ENCODE results near the gene FGFR1OP2. TPM values are rescaled to one million over a fixed set of nuclear protein-coding genes. Genes with fewer than 3 reads are reported as not detected.
A peak's percentile ranks its signal among the peaks of the same experiment; 100 is the strongest.

The FGFR1OP2 gene
- total and polyA plus RNA-seq, 5 donors from 2014 or later, result 64.0 to 128 (median 120) TPM

DNA sequence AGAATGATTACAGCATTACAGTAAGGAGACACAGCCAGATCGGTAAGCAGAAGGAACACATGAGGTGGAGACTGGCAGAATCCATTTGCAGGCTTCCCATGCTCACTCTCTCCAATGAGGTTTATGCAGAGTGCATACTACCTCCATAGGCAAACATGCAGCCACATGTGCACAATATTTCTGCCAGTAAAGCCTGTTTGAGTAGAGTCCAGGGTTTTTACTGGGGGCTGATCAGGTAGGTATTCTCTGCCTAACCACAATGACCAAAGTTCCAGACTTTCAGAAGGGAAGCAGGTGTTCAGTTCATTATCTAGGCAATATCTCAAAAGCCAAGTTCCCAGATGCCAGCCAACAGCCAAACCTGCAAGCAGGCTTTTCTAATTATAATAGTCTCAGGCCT is 31.6 kb upstream of the FGFR1OP2 start:
- H3K4me3 ChIP-seq (ENCODE audit: low read depth, low read length), result no peak overlapping the region
- Mint-ChIP-seq H3K36me3 (peaks cover 55% of the 10 kb centered on the region), H3K27me3 (no peaks in the 10 kb centered on the region), H3K9me3 (peaks cover 0 to 6% (median 2%) of the 10 kb centered on the region in 7 donors), H3K4me1 (peaks cover 7 to 23% (median 18%) of the 10 kb centered on the region in 4 donors), H3K27ac (peak overlapping the region in 2 of 3 donors; percentile 27 to 31), H3K4me3 (no peak overlapping the region)
- peaks cover 50% of the 10 kb centered on the region for H3K36me3 ChIP-seq (ENCODE audit: control insufficient read depth, insufficient read depth, low read length)
- no peaks in the 10 kb centered on the region for H3K9me3 ChIP-seq (ENCODE audit: control insufficient read depth in 2 of 2, low read length in 2 of 2)
- DNase-seq, result no peak
- H3K27me3 ChIP-seq (ENCODE audit: control insufficient read depth, insufficient read depth, low read length), result no peaks in the 10 kb centered on the region
- peak overlapping the region; percentile 1 for H3K27ac ChIP-seq (ENCODE audit: insufficient read depth, low read length, poor library complexity, severe bottlenecking)
- no peaks in the 10 kb centered on the region for H3K4me1 ChIP-seq (ENCODE audit: control insufficient read depth, insufficient read depth, low read length, poor library complexity, severe bottlenecking)
- ATAC-seq (ENCODE audit: low read depth in 2 of 2), result no peak

DNA sequence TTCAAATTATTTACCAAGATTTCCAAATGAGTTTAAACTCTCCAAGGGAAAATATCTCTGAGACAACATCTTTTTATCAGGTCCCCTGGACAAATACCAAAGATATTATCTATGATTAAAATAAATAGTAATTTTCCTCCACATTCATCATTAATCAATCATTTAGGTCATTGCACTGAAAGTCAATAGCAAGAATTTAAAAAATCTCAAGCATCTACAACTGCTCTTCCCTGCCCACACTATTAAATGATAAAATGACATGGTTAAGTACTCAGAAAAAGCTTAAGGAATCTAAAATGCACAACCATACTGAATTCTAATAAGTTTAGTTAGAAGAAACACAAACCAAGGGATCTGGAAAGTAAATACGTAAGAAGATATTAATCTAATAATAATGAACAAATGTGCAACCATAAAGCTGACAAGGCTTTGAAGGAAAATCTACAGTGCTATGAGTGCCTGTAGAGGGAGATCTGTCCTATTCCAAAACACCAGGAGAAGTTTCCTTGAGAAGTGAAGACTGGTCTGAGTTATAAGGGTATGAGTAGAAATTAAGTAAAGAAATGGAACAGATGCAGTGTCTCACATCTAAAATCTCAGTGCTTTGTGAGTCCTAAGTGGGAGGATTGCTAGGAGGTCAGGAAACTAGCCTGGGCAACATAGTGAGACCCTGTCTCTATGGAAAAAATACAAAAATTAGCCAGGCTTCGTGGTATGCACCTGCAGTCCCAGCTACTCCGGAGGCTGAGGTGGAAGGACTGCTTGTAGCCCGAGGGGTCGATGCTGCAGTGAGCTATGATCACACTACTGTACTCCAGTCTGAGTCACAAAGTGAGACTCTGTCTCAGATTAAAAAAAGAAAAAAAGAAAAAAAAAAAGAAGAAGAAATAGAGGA is 19.7 kb upstream of the FGFR1OP2 start:
- ATAC-seq (ENCODE audit: low read depth in 2 of 2), result no peak
- H3K36me3 Mint-ChIP-seq, result peaks cover 47% of the 10 kb centered on the region
- H3K27me3 ChIP-seq (ENCODE audit: control insufficient read depth, insufficient read depth, low read length), result no peaks in the 10 kb centered on the region
- peaks cover under 1 to 23% (median 6%) of the 10 kb centered on the region in 4 donors for H3K4me1 Mint-ChIP-seq
- no peak for DNase-seq
- H3K4me3 ChIP-seq (ENCODE audit: low read depth, low read length), result no peak overlapping the region
- no peaks in the 10 kb centered on the region for H3K9me3 ChIP-seq (ENCODE audit: control insufficient read depth in 2 of 2, low read length in 2 of 2)
- H3K27me3 Mint-ChIP-seq, result no peaks in the 10 kb centered on the region
- H3K36me3 ChIP-seq (ENCODE audit: control insufficient read depth, insufficient read depth, low read length), result peaks cover 61% of the 10 kb centered on the region
- H3K27ac ChIP-seq (ENCODE audit: insufficient read depth, low read length, poor library complexity, severe bottlenecking), result no peak overlapping the region
- no peaks in the 10 kb centered on the region for H3K4me1 ChIP-seq (ENCODE audit: control insufficient read depth, insufficient read depth, low read length, poor library complexity, severe bottlenecking)
- H3K27ac Mint-ChIP-seq, result peak overlapping the region in 1 of 3 donors; percentile 84
- no peak overlapping the region for H3K4me3 Mint-ChIP-seq
- H3K9me3 Mint-ChIP-seq, result no peaks in the 10 kb centered on the region

DNA sequence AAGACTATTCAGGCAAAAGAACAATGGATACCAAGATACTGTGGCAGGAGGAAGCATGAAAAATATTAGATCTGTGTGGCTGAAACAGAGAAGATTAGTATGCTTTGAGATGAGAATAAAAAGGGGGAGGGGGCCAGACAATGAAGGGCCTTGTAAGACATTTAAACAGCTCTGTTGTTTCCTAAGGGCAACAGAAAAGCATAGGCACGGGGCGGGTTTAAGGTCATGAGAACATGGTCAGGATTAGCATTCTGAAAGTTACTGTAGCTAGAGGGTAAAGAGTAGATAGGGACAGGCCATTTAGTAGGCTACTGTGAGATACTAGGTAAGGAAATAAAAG is 19.1 kb upstream of the FGFR1OP2 start:
- Histone ChIP-seq H3K36me3 (ENCODE audit: control insufficient read depth, insufficient read depth, low read length) (peaks cover 61% of the 10 kb centered on the region), H3K27me3 (ENCODE audit: control insufficient read depth, insufficient read depth, low read length) (no peaks in the 10 kb centered on the region), H3K4me1 (ENCODE audit: control insufficient read depth, insufficient read depth, low read length, poor library complexity, severe bottlenecking) (no peaks in the 10 kb centered on the region), H3K27ac (ENCODE audit: insufficient read depth, low read length, poor library complexity, severe bottlenecking) (no peak overlapping the region), H3K4me3 (ENCODE audit: low read depth, low read length) (no peak overlapping the region), H3K9me3 (ENCODE audit: control insufficient read depth in 2 of 2, low read length in 2 of 2) (no peaks in the 10 kb centered on the region)
- H3K27ac Mint-ChIP-seq, result no peak overlapping the region
- no peak overlapping the region for H3K4me3 Mint-ChIP-seq
- peaks cover 0 to 23% (median 6%) of the 10 kb centered on the region in 4 donors for H3K4me1 Mint-ChIP-seq
- no peaks in the 10 kb centered on the region for H3K27me3 Mint-ChIP-seq
- peaks cover 46% of the 10 kb centered on the region for H3K36me3 Mint-ChIP-seq
- H3K9me3 Mint-ChIP-seq, result no peaks in the 10 kb centered on the region
- ATAC-seq (ENCODE audit: low read depth in 2 of 2) (no peak), DNase-seq (no peak)

DNA sequence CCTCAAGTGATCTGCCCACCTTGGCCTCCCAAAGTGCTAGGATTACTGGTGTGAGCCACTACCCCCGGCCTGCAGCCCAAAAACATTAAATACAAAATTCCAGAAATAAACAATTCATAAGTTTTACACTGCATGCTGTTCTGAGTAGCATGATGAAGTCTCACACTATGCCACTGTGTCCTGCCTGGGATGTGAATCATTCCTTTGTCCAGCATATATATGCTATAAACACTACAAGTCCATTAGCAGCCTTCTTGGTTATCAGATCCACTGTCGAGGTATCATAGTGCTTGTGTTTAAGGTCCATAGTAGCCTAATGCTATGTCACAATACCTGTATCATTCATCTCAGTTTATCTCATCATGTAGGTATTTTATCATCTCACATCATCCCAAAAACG is 16.4 kb upstream of the FGFR1OP2 start:
- H3K27ac ChIP-seq (ENCODE audit: insufficient read depth, low read length, poor library complexity, severe bottlenecking), result no peak overlapping the region
- no peak overlapping the region for H3K4me3 Mint-ChIP-seq
- H3K27me3 ChIP-seq (ENCODE audit: control insufficient read depth, insufficient read depth, low read length), result no peaks in the 10 kb centered on the region
- peaks cover 0 to 15% (median 8%) of the 10 kb centered on the region in 4 donors for H3K4me1 Mint-ChIP-seq
- no peak overlapping the region for H3K27ac Mint-ChIP-seq
- no peaks in the 10 kb centered on the region for H3K27me3 Mint-ChIP-seq
- no peak overlapping the region for H3K4me3 ChIP-seq (ENCODE audit: low read depth, low read length)
- no peaks in the 10 kb centered on the region for H3K9me3 Mint-ChIP-seq
- no peaks in the 10 kb centered on the region for H3K4me1 ChIP-seq (ENCODE audit: control insufficient read depth, insufficient read depth, low read length, poor library complexity, severe bottlenecking)
- H3K9me3 ChIP-seq (ENCODE audit: control insufficient read depth in 2 of 2, low read length in 2 of 2), result no peaks in the 10 kb centered on the region
- no peak for ATAC-seq (ENCODE audit: low read depth in 2 of 2)
- H3K36me3 Mint-ChIP-seq, result peaks cover 42% of the 10 kb centered on the region
- DNase-seq, result no peak
- H3K36me3 ChIP-seq (ENCODE audit: control insufficient read depth, insufficient read depth, low read length), result peaks cover 69% of the 10 kb centered on the region

DNA sequence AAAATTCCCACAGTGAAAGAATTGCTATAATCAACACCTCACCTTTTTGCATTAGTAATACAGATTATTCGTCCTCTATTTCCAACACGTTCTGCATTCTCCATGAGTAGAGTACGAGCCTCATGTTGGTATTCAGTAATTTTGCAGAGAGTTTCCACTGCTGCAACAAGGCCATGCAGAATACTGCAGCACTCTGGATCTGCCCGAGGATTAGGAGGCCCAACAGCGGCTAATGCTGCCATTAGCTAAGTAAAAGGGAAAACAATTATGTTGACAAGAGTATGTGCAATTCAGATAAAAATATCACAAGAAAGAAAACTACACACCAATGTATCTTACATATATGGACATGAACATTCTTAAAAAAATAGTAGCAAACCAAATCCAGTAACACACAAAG is 9.6 kb upstream of the FGFR1OP2 start:
- H3K36me3 Mint-ChIP-seq, result peaks cover 33% of the 10 kb centered on the region
- H3K27ac ChIP-seq (ENCODE audit: insufficient read depth, low read length, poor library complexity, severe bottlenecking), result no peak overlapping the region
- H3K27me3 ChIP-seq (ENCODE audit: control insufficient read depth, insufficient read depth, low read length), result no peaks in the 10 kb centered on the region
- peaks cover 7% of the 10 kb centered on the region for H3K4me1 ChIP-seq (ENCODE audit: control insufficient read depth, insufficient read depth, low read length, poor library complexity, severe bottlenecking)
- H3K36me3 ChIP-seq (ENCODE audit: control insufficient read depth, insufficient read depth, low read length), result peaks cover 50% of the 10 kb centered on the region
- DNase-seq (no peak), ATAC-seq (ENCODE audit: low read depth in 2 of 2) (no peak)
- no peaks in the 10 kb centered on the region for H3K9me3 ChIP-seq (ENCODE audit: control insufficient read depth in 2 of 2, low read length in 2 of 2)
- H3K9me3 Mint-ChIP-seq, result peaks cover 0 to 2% (median 0%) of the 10 kb centered on the region in 7 donors
- H3K4me3 Mint-ChIP-seq, result no peak overlapping the region
- peaks cover 27 to 37% (median 31%) of the 10 kb centered on the region in 4 donors for H3K4me1 Mint-ChIP-seq
- H3K27ac Mint-ChIP-seq, result no peak overlapping the region
- no peak overlapping the region for H3K4me3 ChIP-seq (ENCODE audit: low read depth, low read length)
- H3K27me3 Mint-ChIP-seq, result no peaks in the 10 kb centered on the region

DNA sequence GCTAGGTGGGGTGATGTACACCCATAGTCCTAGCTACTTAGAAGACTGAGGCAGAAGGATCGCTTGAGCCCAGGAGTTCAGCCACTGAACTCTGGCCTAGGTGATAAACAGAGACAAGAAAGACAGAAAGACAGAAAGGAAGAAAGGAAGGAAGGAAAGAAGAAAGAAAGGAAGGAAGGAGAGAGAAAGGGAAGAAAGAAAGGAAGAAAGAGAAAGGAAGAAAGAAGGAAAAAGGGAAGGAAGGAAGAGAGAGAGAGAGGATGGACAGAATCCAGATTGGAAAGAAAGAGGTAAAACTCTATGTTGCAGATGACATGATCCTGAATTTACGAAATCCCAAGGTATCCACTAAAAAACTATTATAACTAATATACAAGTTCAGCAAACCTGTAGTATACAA is 8.7 kb upstream of the FGFR1OP2 start:
- Mint-ChIP-seq H3K4me3 (peak overlapping the region in 1 of 4 donors; percentile 5), H3K27me3 (no peaks in the 10 kb centered on the region), H3K4me1 (peaks cover 33 to 44% (median 38%) of the 10 kb centered on the region in 4 donors), H3K9me3 (peaks cover 0 to 2% (median 0%) of the 10 kb centered on the region in 7 donors), H3K36me3 (peaks cover 33% of the 10 kb centered on the region), H3K27ac (peak overlapping the region in 1 of 3 donors; percentile 60)
- H3K4me3 ChIP-seq (ENCODE audit: low read depth, low read length), result no peak overlapping the region
- peaks cover 49% of the 10 kb centered on the region for H3K36me3 ChIP-seq (ENCODE audit: control insufficient read depth, insufficient read depth, low read length)
- peaks cover 9% of the 10 kb centered on the region for H3K4me1 ChIP-seq (ENCODE audit: control insufficient read depth, insufficient read depth, low read length, poor library complexity, severe bottlenecking)
- DNase-seq (no peak), ATAC-seq (ENCODE audit: low read depth in 2 of 2) (no peak)
- H3K27ac ChIP-seq (ENCODE audit: insufficient read depth, low read length, poor library complexity, severe bottlenecking), result no peak overlapping the region
- H3K27me3 ChIP-seq (ENCODE audit: control insufficient read depth, insufficient read depth, low read length), result no peaks in the 10 kb centered on the region
- H3K9me3 ChIP-seq (ENCODE audit: control insufficient read depth in 2 of 2, low read length in 2 of 2), result no peaks in the 10 kb centered on the region

DNA sequence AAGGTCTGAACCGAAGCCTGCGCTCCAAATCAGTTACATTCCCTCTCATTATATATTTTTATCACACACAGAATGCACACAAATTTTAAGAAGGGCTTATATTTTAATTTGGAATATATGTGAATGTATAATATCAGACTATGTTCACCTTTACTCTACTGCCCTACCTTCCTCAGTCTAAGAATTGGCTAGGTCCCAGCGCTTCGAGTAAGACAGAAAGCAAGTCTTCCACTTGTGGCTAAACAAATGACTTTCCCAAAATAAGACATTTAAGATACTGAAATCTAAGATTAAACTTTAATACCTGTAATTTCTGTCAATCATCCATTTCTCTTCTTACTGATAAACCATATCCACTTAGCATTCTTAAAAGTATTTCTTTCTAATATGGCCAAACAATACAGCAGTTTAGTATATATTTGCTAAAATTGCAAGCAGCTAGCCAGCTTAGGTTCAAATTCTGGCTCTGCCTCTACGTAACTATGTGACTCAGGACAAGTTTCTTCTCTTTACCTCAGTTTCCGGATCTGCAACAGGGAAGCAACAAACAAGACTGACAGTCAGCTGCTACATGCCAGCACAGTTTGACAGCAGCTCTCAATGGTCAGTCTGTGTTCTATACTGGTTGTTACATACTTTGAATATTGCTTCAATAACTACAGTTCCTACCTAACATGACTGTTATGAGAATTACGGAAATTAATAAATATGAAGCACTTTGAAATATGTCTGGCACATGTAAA is 2.5 kb upstream of the FGFR1OP2 start:
- peaks cover 0 to 4% (median 0%) of the 10 kb centered on the region in 7 donors for H3K9me3 Mint-ChIP-seq
- H3K36me3 Mint-ChIP-seq, result peaks cover 6% of the 10 kb centered on the region
- H3K27me3 Mint-ChIP-seq, result no peaks in the 10 kb centered on the region
- H3K4me3 Mint-ChIP-seq, result peak overlapping the region; percentile 94 to 98 (median 96)
- H3K27ac Mint-ChIP-seq, result peak overlapping the region; percentile 48 to 94 (median 85)
- no peak for ATAC-seq (ENCODE audit: low read depth in 2 of 2)
- Histone ChIP-seq H3K36me3 (ENCODE audit: control insufficient read depth, insufficient read depth, low read length) (peaks cover 11% of the 10 kb centered on the region), H3K4me1 (ENCODE audit: control insufficient read depth, insufficient read depth, low read length, poor library complexity, severe bottlenecking) (peaks cover 57% of the 10 kb centered on the region), H3K9me3 (ENCODE audit: control insufficient read depth in 2 of 2, low read length in 2 of 2) (no peaks in the 10 kb centered on the region), H3K27ac (ENCODE audit: insufficient read depth, low read length, poor library complexity, severe bottlenecking) (peak overlapping the region; percentile 99), H3K4me3 (ENCODE audit: low read depth, low read length) (peak overlapping the region; percentile 99), H3K27me3 (ENCODE audit: control insufficient read depth, insufficient read depth, low read length) (no peaks in the 10 kb centered on the region)
- peaks cover 39 to 67% (median 53%) of the 10 kb centered on the region in 4 donors for H3K4me1 Mint-ChIP-seq
- peak in 1 of 3 donors; percentile 43 for DNase-seq

Measured in CD4-positive, CD25-positive, alpha-beta regulatory T cell (primary cell).